Breast epithelium (tissue), 4 donors: Measurements from ENCODE around the gene PKNOX1. TPM values are rescaled to one million over a fixed set of nuclear protein-coding genes. Genes with fewer than 3 reads are reported as not detected.
"Not testable (repeated sequence)": the region's sequence is repeated elsewhere in the genome, so short reads cannot be mapped to it uniquely, and the experiment has no call there.

Experiments used
- DNase-seq, 2 donors: peaks; one replicate each; pipeline ENCODE4 v3.0.0-alpha.2; 2019; ENCODE audit warnings: low spot score in 2 of 2
- H3K27ac ChIP-seq, 2 donors: fragments of 200-600 bp; sonication (generic) in 1 of 2; one replicate each; pipeline ENCODE4 v1.5.1; 2016 to 2019; ENCODE audit warnings: mild to moderate bottlenecking in 1 of 2
- H3K27me3 ChIP-seq, 2 donors: fragments of 200-600 bp; sonication (generic) in 1 of 2; one replicate each; pipeline versions ENCODE4 v1.5.1 to v1.6.0; 2017 to 2019; ENCODE audit warnings: control low read depth in 1 of 2, mild to moderate bottlenecking in 1 of 2
- H3K36me3 ChIP-seq: fragments of 200-600 bp; one replicate; pipeline ENCODE4 v1.5.1; 2019
- H3K4me1 ChIP-seq, 2 donors: fragments of 200-600 bp; sonication (generic); one replicate each; pipeline ENCODE4 v1.5.1; 2016 to 2019; ENCODE audit warnings: control low read depth in 1 of 2
- H3K4me3 ChIP-seq, 3 donors: fragments of 200-600 bp; sonication (generic); 1 replicate in 2 of 3; 2 replicates in 1 of 3; pipeline ENCODE4 v1.5.1; 2016 to 2019; ENCODE audit warnings: mild to moderate bottlenecking in 3 of 3, moderate library complexity in 2 of 3
- H3K9me3 ChIP-seq, 2 donors: fragments of 200-600 bp; sonication (generic) in 1 of 2; one replicate each; pipeline ENCODE4 v1.5.1; 2016 to 2019; ENCODE audit warnings: control low read depth in 1 of 2
- CTCF ChIP-seq, 3 donors: fragments of 450-650 bp; IDR thresholded peaks; one replicate each; pipeline ENCODE4 v1.5.1; 2016 to 2017; ENCODE audit warnings: antibody characterized with exemption in 3 of 3, mild to moderate bottlenecking in 3 of 3, moderate library complexity in 3 of 3
- POLR2A ChIP-seq: fragments of 450-650 bp; IDR thresholded peaks from one replicate; pipeline ENCODE4 v1.6.1; 2016; ENCODE audit warnings: antibody characterized with exemption, mild to moderate bottlenecking, moderate library complexity
- POLR2AphosphoS5 ChIP-seq, 3 donors: sonication (generic); formaldehyde crosslinking; IDR thresholded peaks; one replicate each; pipeline ENCODE4 v1.6.1; 2017; ENCODE audit warnings: antibody characterized with exemption in 3 of 3
- intact Hi-C: fragments of 100-400 bp; cut with DNase I; formaldehyde crosslinking; loops from one replicate; pipeline ENCODE4 v1.15.1; 2023; ENCODE audit warnings: low total_unique reads
- total RNA-seq, 3 donors: library from RNA; depleted of rRNA; stranded (reverse); fragments of >200 nt; gene quantifications; one replicate each; pipeline ENCODE4 v1.1.0, GENCODE V29; 2016

Gene PKNOX1
- total RNA-seq, 3 donors from 2014 or later = 11.7 to 16.4 (median 14.4) TPM

- H3K27me3 ChIP-seq = no peaks in the 10 kb centered on the region
- no peaks in the 10 kb centered on the region for H3K4me1 ChIP-seq
- H3K9me3 ChIP-seq = no peaks in the 10 kb centered on the region
- no peak overlapping the region for H3K27ac ChIP-seq
- DNase-seq = no peak
- intact Hi-C loops = no loop called here
- no peaks in the 10 kb centered on the region for H3K36me3 ChIP-seq
- TF ChIP-seq POLR2A = no peak
- no peak for TF ChIP-seq CTCF (IDR thresholded peaks at IDR 0.05)
- no peak for TF ChIP-seq POLR2AphosphoS5 (IDR thresholded peaks at IDR 0.05)
- H3K4me3 ChIP-seq = no peak overlapping the region
Observed at GRCh38 chr21:42941696-42942085, 32.7 kb upstream of the PKNOX1 start.

GRCh38 chr21:42942244-42942643, 32.1 kb upstream of the PKNOX1 start:
- DNase-seq = no peak
- Histone ChIP-seq H3K36me3 (no peaks in the 10 kb centered on the region), H3K4me1 (no peaks in the 10 kb centered on the region), H3K27me3 (no peaks in the 10 kb centered on the region), H3K9me3 (no peaks in the 10 kb centered on the region), H3K27ac (no peak overlapping the region), H3K4me3 (no peak overlapping the region)
- intact Hi-C loops = no loop called here
- TF ChIP-seq POLR2AphosphoS5 (IDR thresholded peaks at IDR 0.05) (no peak), CTCF (IDR thresholded peaks at IDR 0.05) (no peak), POLR2A (no peak)

GRCh38 chr21:42949094-42949755, 25.1 kb upstream of the PKNOX1 start:
- H3K4me3 ChIP-seq, intact Hi-C loops, H3K27ac ChIP-seq, H3K4me1 ChIP-seq, H3K27me3 ChIP-seq, H3K36me3 ChIP-seq, DNase-seq, H3K9me3 ChIP-seq: not testable (repeated sequence)

- H3K9me3 ChIP-seq, H3K27me3 ChIP-seq, H3K27ac ChIP-seq, H3K36me3 ChIP-seq, H3K4me1 ChIP-seq, H3K4me3 ChIP-seq, intact Hi-C loops, DNase-seq: not testable (repeated sequence)
Observed at GRCh38 chr21:42951193-42951592, 23.2 kb upstream of the PKNOX1 start.

DNA sequence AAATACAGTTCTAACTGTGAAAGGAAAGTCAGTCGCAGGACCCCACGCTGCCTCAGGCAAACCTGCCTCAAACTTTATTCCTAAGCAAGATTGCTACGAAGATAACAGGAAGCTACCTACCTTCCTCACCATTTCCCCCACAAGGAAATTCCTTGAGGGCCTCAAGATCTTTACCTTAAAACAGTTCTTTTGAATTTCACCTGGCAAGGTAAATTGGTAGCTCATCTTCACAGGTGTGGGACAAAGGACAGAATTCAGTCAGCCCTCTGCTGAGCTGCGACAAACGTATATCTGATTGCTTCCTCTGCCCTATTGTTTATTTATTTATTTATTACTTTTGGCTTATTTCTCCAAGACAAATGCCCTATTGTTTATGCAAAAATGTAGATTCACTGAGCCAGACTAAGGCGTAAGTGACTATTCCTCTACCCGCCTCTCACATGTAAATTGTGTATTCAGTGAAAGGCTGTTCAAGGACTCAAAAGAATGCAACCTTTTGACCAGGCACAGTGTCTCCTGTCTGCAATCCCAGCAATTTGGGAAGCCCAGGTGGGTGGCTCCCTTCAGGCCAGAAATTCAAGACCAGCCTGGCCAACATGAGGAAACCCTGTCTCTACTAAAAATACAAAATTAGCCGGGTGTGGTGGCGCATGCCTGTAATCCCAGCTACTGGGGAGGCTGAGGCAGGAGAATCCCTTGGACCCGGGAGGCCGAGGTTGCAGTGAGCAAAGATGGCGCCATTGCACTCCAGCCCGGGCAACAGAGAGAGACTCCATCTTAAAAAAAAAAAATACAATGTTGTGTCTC, 17.3 kb upstream of the PKNOX1 start:
- no peaks in the 10 kb centered on the region for H3K4me1 ChIP-seq
- H3K27me3 ChIP-seq = no peaks in the 10 kb centered on the region
- no peak overlapping the region for H3K27ac ChIP-seq
- no peak for TF ChIP-seq POLR2A
- no peak for TF ChIP-seq POLR2AphosphoS5 (IDR thresholded peaks at IDR 0.05)
- H3K36me3 ChIP-seq = no peaks in the 10 kb centered on the region
- DNase-seq = no peak
- intact Hi-C loops = no loop called here
- H3K4me3 ChIP-seq = no peak overlapping the region
- no peaks in the 10 kb centered on the region for H3K9me3 ChIP-seq

DNA sequence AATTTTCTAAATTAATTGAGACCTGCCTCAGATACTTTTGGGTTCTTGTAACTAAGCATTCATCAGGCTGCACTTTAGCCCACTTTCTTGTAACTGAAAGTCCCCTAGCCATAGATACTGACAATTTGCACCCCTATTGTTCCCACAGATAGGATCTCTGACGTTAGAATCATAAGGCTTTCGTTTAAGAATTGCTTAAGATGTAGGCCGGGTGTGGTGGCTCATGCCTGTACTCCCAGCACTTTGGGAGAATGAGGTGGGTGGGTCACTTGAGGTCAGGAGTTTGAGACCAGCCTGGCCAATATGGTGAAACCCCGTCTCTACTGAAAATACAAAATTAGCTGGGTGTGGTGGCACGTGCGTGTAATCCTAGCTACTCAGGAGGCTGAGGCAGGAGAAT, 16.2 kb upstream of the PKNOX1 start:
- H3K27ac ChIP-seq, H3K27me3 ChIP-seq, H3K36me3 ChIP-seq, DNase-seq, H3K4me1 ChIP-seq, H3K9me3 ChIP-seq, H3K4me3 ChIP-seq, intact Hi-C loops: not testable (repeated sequence)

GRCh38 chr21:42959728-42960127, 14.6 kb upstream of the PKNOX1 start:
- Histone ChIP-seq H3K4me1 (no peaks in the 10 kb centered on the region), H3K27ac (no peak overlapping the region), H3K4me3 (no peak overlapping the region), H3K36me3 (no peaks in the 10 kb centered on the region), H3K27me3 (no peaks in the 10 kb centered on the region), H3K9me3 (no peaks in the 10 kb centered on the region)
- DNase-seq = no peak
- intact Hi-C loops = no loop called here
- TF ChIP-seq CTCF (IDR thresholded peaks at IDR 0.05) = no peak
- TF ChIP-seq POLR2AphosphoS5 (IDR thresholded peaks at IDR 0.05) = no peak
- no peak for TF ChIP-seq POLR2A
